GM18858 (cell line): ENCODE measurements around the gene PRR14.

Source experiments
- ATAC-seq: cut with Tn5 transposase; IDR thresholded peaks from one replicate; pipeline ENCODE4 v1.9.1; 2021; ENCODE audit not compliant: unreplicated experiment

The PRR14 gene

GRCh38 chr16:30650369-30651123 is at the start of gene PRR14:
Gene PRR14, plus strand, starts transcription at chr16:30650960. Its CDS starts 686 bp downstream, at chr16:30651646.
- peak; percentile 56 for ATAC-seq

- no peak for ATAC-seq
These were observed 48.8 kb upstream of the PRR14 start for GRCh38 chr16:30601966-30602365.

DNA sequence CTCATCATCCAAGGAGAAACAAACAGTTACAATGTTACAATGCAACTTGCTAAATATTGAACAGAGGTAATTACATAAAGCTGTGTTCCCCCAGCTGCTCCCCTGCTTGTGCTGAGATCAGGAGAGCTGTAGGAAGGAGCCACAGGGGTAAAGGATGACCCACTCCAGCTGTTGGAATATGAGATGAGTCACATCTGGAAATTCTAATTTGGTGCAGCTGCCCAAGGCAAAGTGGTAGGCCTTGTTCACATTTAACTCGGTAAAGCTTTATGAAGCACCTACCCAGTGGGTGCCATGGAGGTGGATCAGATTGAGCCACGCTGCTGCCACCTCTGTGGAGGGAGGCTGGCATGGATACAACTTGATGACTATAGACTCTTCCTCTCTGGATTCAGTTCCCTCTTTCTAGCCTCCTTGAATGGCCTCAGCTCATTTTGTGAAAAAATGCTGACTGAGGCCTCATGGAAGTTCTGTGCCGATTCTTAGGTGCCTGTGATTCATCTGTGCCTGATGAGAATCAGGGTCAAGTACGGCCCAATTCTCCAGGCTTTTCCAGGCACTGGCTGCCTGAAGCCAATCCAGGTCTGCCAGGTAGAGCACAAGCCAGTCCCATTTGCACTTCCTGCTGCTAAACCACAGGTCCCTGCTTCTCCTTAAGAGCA is 48.0 kb upstream of the PRR14 start:
- ATAC-seq = no peak

DNA sequence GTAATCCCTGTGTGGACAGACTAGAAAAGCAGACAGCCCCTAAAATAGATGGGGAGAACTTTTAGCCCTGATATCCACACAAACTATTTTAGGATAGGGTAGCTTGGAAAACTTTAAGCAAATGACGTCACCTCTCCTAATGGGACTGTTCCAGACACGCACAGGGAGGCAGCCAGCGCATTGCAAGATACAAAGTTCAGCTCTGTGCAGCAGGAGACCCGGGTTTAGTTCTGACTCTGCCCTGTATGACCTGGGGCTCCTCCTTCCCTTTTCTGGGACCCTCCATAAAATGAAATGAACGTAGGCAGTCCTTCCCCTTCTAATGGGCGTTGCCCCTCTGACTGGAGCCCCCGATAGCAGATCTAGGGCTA is 46.8 kb upstream of the PRR14 start:
- ATAC-seq = no peak

GRCh38 chr16:30604316-30604947 is 46.3 kb upstream of the PRR14 start:
- no peak for ATAC-seq

DNA sequence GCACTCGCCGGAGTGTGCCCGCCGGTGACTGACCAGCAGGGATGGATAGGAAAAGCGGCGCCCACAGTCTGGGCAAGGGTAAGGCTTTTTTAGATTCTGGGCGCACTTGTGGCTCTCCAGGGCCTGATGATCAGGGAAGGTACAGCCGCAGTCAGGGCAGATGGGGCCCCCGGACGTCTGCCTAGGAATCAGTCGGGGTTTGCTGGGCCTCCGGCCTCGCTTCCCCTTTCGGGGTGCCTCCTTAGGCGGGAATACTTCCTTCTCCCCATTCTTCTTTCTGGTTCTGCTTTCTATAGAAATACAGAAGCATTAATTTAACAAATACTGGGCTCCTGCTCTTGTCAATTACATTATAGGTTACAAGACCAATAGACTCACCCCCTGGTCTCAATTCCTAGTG is 45.6 kb upstream of the PRR14 start:
- no peak for ATAC-seq

GRCh38 chr16:30606004-30606403 is 44.8 kb upstream of the PRR14 start:
- ATAC-seq = no peak

DNA sequence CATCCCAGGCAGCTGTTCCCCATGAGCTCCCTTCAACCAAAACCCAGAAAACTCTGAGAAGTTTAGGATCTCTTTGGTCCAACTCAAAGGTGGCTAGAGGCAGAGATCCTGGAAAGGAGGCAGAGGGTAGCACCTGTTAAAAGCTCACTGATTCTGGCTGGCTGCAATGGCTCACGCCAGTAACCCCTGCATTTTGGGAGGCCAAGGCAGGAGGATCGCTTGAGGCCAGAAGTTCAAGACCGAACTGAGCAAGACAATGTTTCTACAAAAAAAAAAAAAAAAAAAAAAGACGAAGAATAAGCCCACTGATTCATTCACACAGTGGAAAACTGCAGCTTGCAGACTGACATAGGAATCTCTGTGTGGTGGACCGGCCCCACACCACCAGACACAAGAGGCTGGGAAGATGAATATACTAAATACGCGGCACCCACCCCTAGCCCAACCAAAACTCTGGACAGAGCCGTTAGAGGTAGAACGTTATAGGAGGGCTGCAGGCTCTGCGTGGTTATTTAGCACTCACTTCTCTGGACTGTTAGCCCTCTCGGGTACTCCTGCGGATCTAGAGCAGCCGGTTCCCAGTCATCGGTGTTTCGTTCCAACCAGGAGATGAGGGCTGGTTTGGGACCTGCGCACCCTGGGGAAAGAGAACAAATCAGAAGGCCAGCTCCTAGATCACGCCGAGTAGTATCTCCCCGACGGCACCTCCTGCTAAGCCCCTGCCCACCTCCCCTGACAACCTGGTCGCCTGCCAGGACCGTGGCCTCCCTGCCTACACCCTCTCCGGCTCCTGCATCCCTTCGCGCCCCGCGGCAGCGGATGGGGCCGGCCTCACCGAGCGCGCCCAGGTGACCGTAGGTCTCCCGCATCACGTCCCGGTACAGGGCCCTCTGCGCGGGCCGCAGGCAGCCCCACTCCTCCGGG is 41.5 kb upstream of the PRR14 start:
- ATAC-seq = peak; percentile 33

GRCh38 chr16:30609926-30610839 is 40.6 kb upstream of the PRR14 start, which contains the start of gene ZNF689:
Gene ZNF689, minus strand, starts transcription at chr16:30610389. Its CDS starts 348 bp downstream, at chr16:30610041.
- ATAC-seq = peak; percentile 73

DNA sequence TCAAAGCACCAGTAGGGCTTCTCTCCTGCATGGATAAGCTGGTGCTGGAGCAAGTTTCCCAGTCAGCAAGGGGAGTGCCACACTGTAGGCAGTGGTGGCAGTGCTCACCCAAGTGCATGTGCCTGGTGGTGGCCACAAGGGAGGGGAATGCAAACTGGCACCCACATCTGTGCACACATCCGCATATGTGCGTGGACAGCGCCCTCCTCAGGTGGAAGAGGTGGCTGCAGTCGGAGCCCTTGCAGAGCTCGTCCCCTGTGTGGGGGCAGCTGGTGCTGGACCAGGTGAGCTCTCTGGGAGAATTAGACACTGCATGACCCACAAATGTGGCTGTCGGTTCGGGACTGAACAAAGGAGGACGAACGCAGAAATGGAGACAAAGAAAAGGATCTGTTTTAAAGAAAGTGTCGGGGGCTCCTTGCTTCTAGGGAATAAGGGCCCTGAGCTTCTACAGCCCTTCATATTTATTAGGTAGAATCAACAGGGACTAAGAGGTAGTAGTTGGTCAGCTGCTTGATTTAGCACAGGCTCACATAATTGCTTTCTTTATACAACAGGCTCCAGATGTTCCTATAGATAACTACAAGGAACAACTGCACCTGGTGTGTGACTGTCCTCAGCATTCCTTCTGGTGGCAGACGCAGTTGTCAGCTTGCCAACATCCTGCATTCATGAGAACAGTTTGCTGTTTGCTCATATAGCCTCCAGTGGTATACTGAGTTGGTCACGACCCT is 35.2 kb upstream of the PRR14 start:
- no peak for ATAC-seq

- ATAC-seq = no peak
These were observed 31.6 kb upstream of the PRR14 start for GRCh38 chr16:30619202-30619601.

GRCh38 chr16:30619638-30620037 is 31.1 kb upstream of the PRR14 start:
- no peak for ATAC-seq

GRCh38 chr16:30620169-30620568 is 30.6 kb upstream of the PRR14 start:
- no peak for ATAC-seq

GRCh38 chr16:30621765-30622164 is 29.0 kb upstream of the PRR14 start:
- no peak for ATAC-seq

DNA sequence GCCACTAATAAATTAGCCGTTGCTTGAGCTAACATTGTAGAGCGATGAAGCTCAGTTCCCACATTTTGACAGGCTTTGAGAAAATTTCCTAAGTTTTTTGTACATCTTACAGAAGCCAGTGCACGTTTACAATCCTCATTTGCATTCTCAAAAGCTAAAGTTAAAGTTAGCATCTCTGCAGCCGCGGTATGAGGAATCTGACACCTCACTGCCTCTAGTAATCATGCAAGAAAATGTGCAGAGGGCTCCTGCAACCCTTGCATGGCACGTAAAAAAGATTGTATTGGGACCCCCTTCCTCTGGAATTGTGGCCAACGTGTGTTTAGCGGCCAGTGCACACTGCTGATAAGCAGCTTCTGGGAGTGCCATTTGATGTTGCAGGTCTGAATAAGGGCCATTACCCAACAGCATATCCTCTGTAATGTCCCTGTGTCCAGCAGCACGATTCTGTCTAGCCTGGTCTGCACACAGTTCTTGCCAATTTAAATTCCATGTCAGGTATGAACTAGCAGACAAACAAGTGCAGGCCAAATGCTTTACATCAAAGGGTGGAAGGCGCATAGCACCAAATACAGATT is 28.2 kb upstream of the PRR14 start:
- ATAC-seq = no peak

DNA sequence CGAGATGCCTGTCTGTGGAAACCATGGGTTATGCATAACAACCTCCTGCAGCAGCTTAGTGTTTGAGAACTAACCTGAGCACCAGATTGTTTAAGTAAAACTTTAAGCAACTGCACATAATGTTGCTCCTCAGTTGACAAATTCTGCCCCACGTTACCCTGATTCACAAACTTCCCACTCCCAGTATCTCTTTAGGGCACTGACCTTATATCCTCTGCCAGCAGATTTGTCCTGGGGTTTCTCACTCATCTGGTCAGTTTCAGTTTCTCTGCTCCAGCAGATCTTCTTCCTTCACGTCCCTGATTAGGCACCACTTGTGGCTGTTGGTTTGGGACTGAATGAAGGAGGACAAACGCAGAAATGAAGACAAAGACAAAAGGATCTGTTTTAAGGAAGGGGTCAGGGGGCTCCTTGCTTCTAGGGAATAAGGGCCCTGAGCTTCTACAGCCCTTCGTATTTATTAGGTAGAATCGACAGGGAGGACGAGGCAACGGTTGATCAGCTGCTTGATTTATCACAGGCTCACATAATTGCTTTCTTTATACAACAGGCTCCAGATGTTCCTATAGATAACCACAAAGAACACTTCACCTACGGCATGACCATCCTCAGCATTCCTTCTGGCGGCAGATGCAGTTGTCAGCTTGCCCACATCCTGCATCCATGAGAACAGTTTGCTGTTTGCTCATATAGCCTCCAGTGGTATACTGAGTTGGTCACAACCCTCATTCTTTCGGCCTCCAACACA is 27.1 kb upstream of the PRR14 start:
- no peak for ATAC-seq

DNA sequence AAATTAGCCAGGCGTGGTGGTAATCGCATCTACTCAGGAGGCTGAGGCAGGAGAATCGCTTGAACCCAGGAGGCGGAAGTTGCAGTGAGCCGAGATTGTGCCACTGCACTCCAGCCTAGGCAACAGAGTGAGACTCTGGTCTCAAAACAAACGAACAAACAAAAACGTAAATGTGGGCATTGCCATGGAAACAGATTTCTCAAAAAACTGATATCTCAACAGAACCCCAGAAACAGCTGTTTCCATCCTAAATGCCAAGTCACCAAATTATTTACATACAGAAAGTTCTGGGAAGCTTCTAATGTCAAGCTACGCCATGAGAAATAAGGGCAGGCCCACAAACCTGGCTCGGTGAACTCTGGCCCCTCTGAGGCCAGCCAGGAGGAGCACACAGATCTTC is 24.5 kb upstream of the PRR14 start:
- no peak for ATAC-seq
